Colonic mucosa (tissue), 4 donors: ENCODE results near the gene RHOBTB3. TPM values are rescaled to one million over a fixed set of nuclear protein-coding genes. Genes with fewer than 3 reads are reported as not detected.
"Not testable (repeated sequence)": the region's sequence is repeated elsewhere in the genome, so short reads cannot be mapped to it uniquely, and the experiment has no call there.

Source experiments
- DNase-seq: peaks from one replicate; pipeline ENCODE4 v3.0.0-alpha.2; 2020
- H3K27ac ChIP-seq: fragments of 200-600 bp; one replicate; pipeline ENCODE4 v1.8.0; 2021
- H3K27me3 ChIP-seq: fragments of 200-600 bp; one replicate; pipeline ENCODE4 v1.8.0; 2021
- H3K36me3 ChIP-seq: fragments of 200-600 bp; one replicate; pipeline ENCODE4 v1.8.0; 2021
- H3K4me1 ChIP-seq: fragments of 200-600 bp; one replicate; pipeline ENCODE4 v1.8.0; 2021; ENCODE audit warnings: mild to moderate bottlenecking
- H3K4me3 ChIP-seq: fragments of 200-600 bp; one replicate; pipeline ENCODE4 v1.8.0; 2021
- H3K9ac ChIP-seq, 2 donors: one replicate each; pipeline ENCODE4 v1.7.0; 2013; ENCODE audit warnings: control low read depth in 2 of 2, low read depth in 2 of 2, low read length in 2 of 2
- H3K9me3 ChIP-seq: fragments of 200-600 bp; one replicate; pipeline ENCODE4 v1.8.0; 2021
- intact Hi-C: fragments of 100-400 bp; cut with DNase I; formaldehyde crosslinking; loops from one replicate; pipeline ENCODE4 v1.14.1; 2022
- total RNA-seq, 2 donors: library from RNA; stranded (reverse); fragmentation: NEBNext Ultra II Directional in 1 of 2; extraction: Animal tissue kit (Norgen Biotek cat#: 25700) in 1 of 2; gene quantifications; one replicate each; pipeline ENCODE4 v1.2.1, GENCODE V29; 2021
- TF ChIP-seq, protein P1 (sequence below): fragments of 200-600 bp; IDR thresholded peaks from one replicate; pipeline ENCODE4 v1.8.0; 2022; ENCODE audit warnings: antibody characterized with exemption, mild to moderate bottlenecking
- donor health status: healthy.
- donor health status: DM: no; HTN: no; CAD: no.
- donor health status: DM: no; HTN: no; CAD: no.

Gene RHOBTB3
- total RNA-seq, 2 donors from 2014 or later, result 50.0 to 59.0 TPM

DNA sequence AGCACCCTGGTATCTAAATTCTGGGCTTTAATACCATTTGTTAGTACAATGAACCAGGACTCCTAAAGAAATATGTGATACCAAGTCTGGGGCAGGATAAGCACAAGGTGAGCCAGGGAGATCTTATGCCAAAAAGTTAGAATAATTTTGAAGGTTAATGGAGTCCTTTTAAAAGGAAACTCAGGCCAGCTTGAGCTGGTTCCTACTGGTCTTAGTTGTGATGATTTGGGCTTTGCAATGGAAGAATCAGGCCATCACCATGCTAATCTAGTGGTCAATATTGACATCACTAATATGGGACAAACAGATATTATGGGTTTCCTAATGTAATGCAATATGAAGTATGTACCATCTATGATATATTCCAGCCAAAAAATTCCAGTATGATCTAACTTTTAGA lies 40.8 kb upstream of the RHOBTB3 start:
- Histone ChIP-seq H3K4me3 (no peak overlapping the region), H3K9me3 (no peaks in the 10 kb centered on the region), H3K4me1 (no peaks in the 10 kb centered on the region), H3K27me3 (no peaks in the 10 kb centered on the region), H3K9ac (no peak overlapping the region), H3K36me3 (no peaks in the 10 kb centered on the region), H3K27ac (no peak overlapping the region)
- DNase-seq, result no peak
- intact Hi-C loops, result no loop called here
- TF ChIP-seq, protein P1, sequence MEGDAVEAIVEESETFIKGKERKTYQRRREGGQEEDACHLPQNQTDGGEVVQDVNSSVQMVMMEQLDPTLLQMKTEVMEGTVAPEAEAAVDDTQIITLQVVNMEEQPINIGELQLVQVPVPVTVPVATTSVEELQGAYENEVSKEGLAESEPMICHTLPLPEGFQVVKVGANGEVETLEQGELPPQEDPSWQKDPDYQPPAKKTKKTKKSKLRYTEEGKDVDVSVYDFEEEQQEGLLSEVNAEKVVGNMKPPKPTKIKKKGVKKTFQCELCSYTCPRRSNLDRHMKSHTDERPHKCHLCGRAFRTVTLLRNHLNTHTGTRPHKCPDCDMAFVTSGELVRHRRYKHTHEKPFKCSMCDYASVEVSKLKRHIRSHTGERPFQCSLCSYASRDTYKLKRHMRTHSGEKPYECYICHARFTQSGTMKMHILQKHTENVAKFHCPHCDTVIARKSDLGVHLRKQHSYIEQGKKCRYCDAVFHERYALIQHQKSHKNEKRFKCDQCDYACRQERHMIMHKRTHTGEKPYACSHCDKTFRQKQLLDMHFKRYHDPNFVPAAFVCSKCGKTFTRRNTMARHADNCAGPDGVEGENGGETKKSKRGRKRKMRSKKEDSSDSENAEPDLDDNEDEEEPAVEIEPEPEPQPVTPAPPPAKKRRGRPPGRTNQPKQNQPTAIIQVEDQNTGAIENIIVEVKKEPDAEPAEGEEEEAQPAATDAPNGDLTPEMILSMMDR, result no peak

DNA sequence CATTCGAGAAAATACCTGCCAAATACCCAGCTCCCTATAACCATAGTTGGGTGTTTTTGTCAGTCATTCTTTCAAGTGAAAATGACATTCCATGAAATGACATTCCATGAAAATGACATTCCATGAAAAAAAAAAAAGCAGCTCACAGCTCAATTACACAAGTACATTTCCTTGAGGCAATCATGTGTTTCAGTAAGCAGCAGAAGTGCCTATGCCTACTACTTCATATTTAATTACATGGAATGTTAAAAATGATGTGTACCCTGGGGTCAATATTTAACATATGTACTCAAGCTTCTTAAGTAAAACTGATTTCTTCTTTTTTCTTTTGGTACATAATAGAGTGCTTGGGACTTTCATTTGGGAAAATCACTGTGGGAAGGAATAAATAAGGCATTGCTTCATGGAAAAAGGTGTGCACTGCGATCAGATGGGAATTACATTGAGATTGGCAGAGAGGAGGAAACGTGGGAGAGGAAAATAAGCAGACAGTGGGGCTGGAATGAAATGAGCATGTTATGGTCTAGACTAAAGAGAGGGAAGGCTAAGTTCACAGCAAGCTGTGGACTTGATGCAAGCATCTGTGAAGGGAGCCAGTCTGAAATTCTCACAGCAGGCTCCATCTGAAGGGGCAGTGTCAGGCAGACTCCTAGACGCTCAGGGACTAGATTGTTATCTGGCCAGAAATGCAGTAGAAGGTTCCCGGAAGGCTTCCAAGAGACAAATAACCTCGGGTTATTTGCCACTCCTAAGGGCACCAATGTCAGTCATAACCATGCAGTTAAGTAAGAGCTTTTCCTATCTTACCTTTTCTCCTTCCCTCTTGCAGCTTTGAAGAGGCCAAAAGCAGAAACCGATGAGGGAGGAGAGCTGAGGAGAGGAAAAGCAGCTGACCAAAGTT lies 33.1 kb upstream of the RHOBTB3 start:
- H3K4me3 ChIP-seq, result no peak overlapping the region
- H3K4me1 ChIP-seq, result no peaks in the 10 kb centered on the region
- no peaks in the 10 kb centered on the region for H3K36me3 ChIP-seq
- intact Hi-C loops, result no loop called here
- H3K27me3 ChIP-seq, result no peaks in the 10 kb centered on the region
- TF ChIP-seq, protein P1, result no peak
- H3K9me3 ChIP-seq, result no peaks in the 10 kb centered on the region
- no peak overlapping the region for H3K9ac ChIP-seq
- no peak for DNase-seq
- H3K27ac ChIP-seq, result no peak overlapping the region

DNA sequence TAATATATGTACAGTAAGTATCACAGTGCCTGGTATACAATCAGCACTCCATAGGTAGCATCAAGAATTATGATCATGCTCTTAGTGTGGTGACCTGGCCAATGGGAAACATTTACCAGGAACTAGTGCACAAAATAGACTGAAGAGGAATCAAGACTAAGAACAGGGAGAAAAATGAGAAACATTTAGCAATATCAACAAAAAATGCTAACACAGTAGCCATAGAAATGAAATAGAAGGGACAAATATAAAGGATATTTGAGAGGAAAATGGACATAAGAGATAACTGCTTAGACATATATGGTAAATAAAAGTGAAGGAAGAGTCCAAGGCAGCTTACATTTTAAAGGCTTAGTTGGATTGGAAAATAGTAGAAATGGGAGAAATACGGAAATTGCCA lies 31.8 kb upstream of the RHOBTB3 start:
- H3K27me3 ChIP-seq, result no peaks in the 10 kb centered on the region
- TF ChIP-seq, protein P1, result no peak
- no peak for DNase-seq
- H3K9me3 ChIP-seq, result no peaks in the 10 kb centered on the region
- no peaks in the 10 kb centered on the region for H3K4me1 ChIP-seq
- H3K9ac ChIP-seq, result no peak overlapping the region
- no peak overlapping the region for H3K27ac ChIP-seq
- H3K4me3 ChIP-seq, result no peak overlapping the region
- no peaks in the 10 kb centered on the region for H3K36me3 ChIP-seq
- intact Hi-C loops, result no loop called here

DNA sequence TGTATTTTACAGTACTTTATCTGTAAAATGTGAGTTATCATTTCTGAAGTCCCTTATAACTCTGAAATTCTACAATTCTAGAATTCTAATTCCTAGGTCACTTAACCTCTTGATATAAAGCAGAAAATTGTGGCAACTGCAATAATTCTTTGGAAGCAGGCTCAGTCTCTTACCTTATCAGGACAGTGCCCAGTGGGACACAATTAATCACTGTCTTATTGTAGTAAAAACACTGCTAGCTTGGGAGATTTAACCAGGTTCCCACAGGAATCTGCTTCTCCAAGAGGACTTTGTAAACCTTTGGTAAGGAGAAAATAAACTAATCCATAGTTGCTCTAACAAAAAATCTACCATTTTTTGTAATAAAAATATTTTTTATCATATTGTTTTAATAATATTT lies 30.1 kb upstream of the RHOBTB3 start:
- Histone ChIP-seq H3K27me3 (no peaks in the 10 kb centered on the region), H3K4me1 (no peaks in the 10 kb centered on the region), H3K9ac (no peak overlapping the region), H3K9me3 (no peaks in the 10 kb centered on the region), H3K4me3 (no peak overlapping the region), H3K27ac (no peak overlapping the region), H3K36me3 (no peaks in the 10 kb centered on the region)
- TF ChIP-seq, protein P1, result no peak
- intact Hi-C loops, result no loop called here
- DNase-seq, result no peak

DNA sequence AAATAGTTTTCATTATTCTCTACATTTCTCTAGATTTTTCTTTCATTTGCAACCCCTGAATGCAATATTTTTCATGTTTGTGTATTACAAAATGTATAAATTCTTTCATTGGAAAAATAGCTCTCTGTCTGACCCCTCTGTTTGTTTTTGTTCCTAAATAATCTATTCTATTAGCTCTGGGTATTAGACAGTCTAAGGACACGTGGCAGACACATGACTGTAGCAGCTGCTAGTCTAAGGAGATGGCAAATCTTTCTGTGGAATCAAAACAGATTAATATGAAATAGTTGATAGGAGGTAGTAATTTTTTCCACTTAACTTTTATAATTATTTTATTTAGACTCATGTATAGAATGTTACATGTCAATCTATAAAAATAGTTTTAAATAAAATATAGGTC lies 27.0 kb upstream of the RHOBTB3 start:
- TF ChIP-seq, protein P1, result no peak
- no peak overlapping the region for H3K27ac ChIP-seq
- H3K4me3 ChIP-seq, result no peak overlapping the region
- no peaks in the 10 kb centered on the region for H3K27me3 ChIP-seq
- no peak overlapping the region for H3K9ac ChIP-seq
- no peaks in the 10 kb centered on the region for H3K9me3 ChIP-seq
- no peak for DNase-seq
- intact Hi-C loops, result no loop called here
- H3K4me1 ChIP-seq, result no peaks in the 10 kb centered on the region
- no peaks in the 10 kb centered on the region for H3K36me3 ChIP-seq

DNA sequence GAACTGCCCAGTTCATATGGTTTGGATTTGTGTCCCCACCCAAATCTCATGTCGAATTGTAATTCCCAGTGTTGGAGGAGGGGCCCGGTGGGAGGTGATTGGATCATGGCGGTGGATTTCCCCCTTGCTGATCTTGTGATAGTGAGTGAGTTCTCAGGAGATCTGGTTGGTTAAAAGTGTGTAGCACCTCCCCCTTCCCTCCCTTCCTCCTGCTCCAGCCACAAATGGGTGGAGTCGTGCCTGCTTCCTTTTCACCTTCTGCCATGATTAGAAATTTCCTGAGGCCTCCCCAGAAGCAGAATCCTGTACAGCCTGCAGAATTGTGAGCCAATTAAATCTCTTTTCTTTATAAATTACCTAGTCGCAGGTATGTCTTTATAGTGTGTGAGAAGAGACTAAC lies 24.9 kb upstream of the RHOBTB3 start:
- H3K27ac ChIP-seq, intact Hi-C loops, H3K9me3 ChIP-seq, H3K9ac ChIP-seq, H3K4me3 ChIP-seq, H3K36me3 ChIP-seq, H3K27me3 ChIP-seq, DNase-seq, H3K4me1 ChIP-seq: not testable (repeated sequence)
